GM12892 (cell line): ENCODE data around the gene FSCB.

Experiments used
- POLR2A ChIP-seq: IDR thresholded peaks from 2 replicates; pipeline ENCODE4 v1.6.1; 2011; ENCODE audit warnings: low read depth, low read length, control low read depth
- POLR2AphosphoS5 ChIP-seq: IDR thresholded peaks from 2 replicates; pipeline ENCODE4 v1.6.1; 2011; ENCODE audit warnings: low read depth, low read length, control low read depth
- TAF1 ChIP-seq: IDR thresholded peaks from 2 replicates; pipeline ENCODE4 v1.6.1; 2011; ENCODE audit warnings: low read depth, mild to moderate bottlenecking, control low read depth, low read length, borderline replicate concordance

DNA sequence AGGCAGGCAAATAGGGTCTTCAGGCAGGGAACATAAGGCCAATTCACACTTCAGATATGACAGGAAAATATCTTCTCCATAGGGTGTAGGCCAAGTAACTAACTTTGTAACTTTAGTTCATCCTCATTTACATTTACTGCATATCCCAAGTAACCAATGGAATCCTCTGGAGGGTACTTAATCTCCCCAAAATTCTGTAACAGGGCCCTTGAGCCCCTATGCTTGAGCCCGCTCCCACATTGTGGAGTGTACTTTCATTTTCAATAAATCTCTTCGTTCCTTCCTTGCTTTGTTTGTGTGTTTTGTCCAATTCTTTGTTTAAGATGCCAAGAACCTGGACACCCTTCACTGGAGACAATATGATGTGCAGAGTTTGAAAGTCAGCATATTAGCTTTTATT is 45.3 kb downstream of the FSCB start:
- TF ChIP-seq POLR2A, result no peak
- TF ChIP-seq POLR2AphosphoS5, result no peak
- no peak for TF ChIP-seq TAF1
